H1 (cell line): ENCODE results near the gene TFF2. TPM values are rescaled to one million over a fixed set of nuclear protein-coding genes. Genes with fewer than 3 reads are reported as not detected.

Experiments
- CTCF ChIA-PET: fragments of 300-600 bp; sonication (Branson Sonifier 250); formaldehyde crosslinking; loops from one replicate; lab custom pipeline; 2021; ENCODE audit not compliant: partially characterized antibody; lab: Charles Lee
- POLR2A ChIA-PET: fragments of 300-600 bp; sonication (Branson Sonifier 250); formaldehyde crosslinking; loops from one replicate; lab custom pipeline; 2021; ENCODE audit warnings: inconsistent platforms; ENCODE audit not compliant: partially characterized antibody; lab: Charles Lee
- DNase-seq, 2 experiments: peaks; one replicate each; pipeline versions ENCODE4 v3.0.0 to v3.0.0-alpha.2; 2010 to 2022; ENCODE audit warnings: low spot score in 2 of 2, low read depth in 1 of 2, mixed read lengths in 1 of 2
- FAIRE-seq: peaks from 2 replicates; lab custom pipeline; 2011; peaks lifted over from hg19 to GRCh38; lab: Jason Lieb, UNC
- H2AFZ ChIP-seq: 2 replicates; pipeline ENCODE4 v1.8.1; 2012; ENCODE audit warnings: low read length, inconsistent platforms
- H2AK5ac ChIP-seq: 2 replicates; pipeline ENCODE4 v1.6.1; 2013; ENCODE audit warnings: low read depth, low read length
- H2BK120ac ChIP-seq: replicated peaks from 2 replicates; pipeline ENCODE3; 2013; ENCODE audit warnings: low read depth, low read length, inconsistent platforms
- H2BK12ac ChIP-seq: 2 replicates; pipeline ENCODE4 v1.6.1; 2013; ENCODE audit warnings: low read depth, low read length
- H2BK15ac ChIP-seq: 2 replicates; pipeline ENCODE4 v1.6.1; 2013; ENCODE audit warnings: low read length
- H2BK20ac ChIP-seq: 2 replicates; pipeline ENCODE4 v1.6.1; 2013; ENCODE audit warnings: low read length
- H2BK5ac ChIP-seq: 2 replicates; pipeline ENCODE4 v1.6.1; 2013; ENCODE audit warnings: low read depth, low read length
- H3K14ac ChIP-seq: 2 replicates; pipeline ENCODE4 v1.6.1; 2013; ENCODE audit warnings: inconsistent platforms; ENCODE audit not compliant: insufficient read length
- H3K18ac ChIP-seq: 2 replicates; pipeline ENCODE4 v1.6.1; 2013; ENCODE audit warnings: low read length; ENCODE audit errors: extremely low read depth
- H3K23ac ChIP-seq: 2 replicates; pipeline ENCODE4 v1.6.1; 2013; ENCODE audit warnings: inconsistent platforms; ENCODE audit not compliant: insufficient read length
- H3K23me2 ChIP-seq: 2 replicates; pipeline ENCODE4 v1.6.1; 2013; ENCODE audit warnings: low read depth, low read length
- H3K27ac ChIP-seq: 2 replicates; pipeline ENCODE4 v1.6.1; 2011; ENCODE audit warnings: low read depth, low read length, inconsistent platforms
- H3K27me3 ChIP-seq, 4 experiments: replicated peaks in 1 of 4; 1 replicate in 1 of 4; 2 replicates in 3 of 4; pipeline versions ENCODE4 v1.6.1 to v1.8.1; 2011 to 2013; ENCODE audit warnings: low read length in 3 of 4, mild to moderate bottlenecking in 3 of 4, inconsistent platforms in 2 of 4, mixed read lengths in 2 of 4, moderate library complexity in 1 of 4; ENCODE audit not compliant: control insufficient read depth in 3 of 4, insufficient read depth in 3 of 4; ENCODE audit errors: extremely low read depth in 1 of 4
- H3K36me3 ChIP-seq, 4 experiments: 2 replicates each; pipeline versions ENCODE4 v1.6.1 to v1.8.1; 2011 to 2013; ENCODE audit warnings: mild to moderate bottlenecking in 4 of 4, low read length in 3 of 4, moderate library complexity in 2 of 4, control low read depth in 1 of 4, inconsistent platforms in 1 of 4; ENCODE audit not compliant: insufficient read depth in 4 of 4, control insufficient read depth in 2 of 4
- H3K4ac ChIP-seq: replicated peaks from 2 replicates; pipeline ENCODE3; 2013; ENCODE audit warnings: low read length, low read depth, mixed read lengths, inconsistent platforms; ENCODE audit not compliant: insufficient read length
- H3K4me1 ChIP-seq, 4 experiments: replicated peaks in 1 of 4; 1 replicate in 1 of 4; 2 replicates in 3 of 4; pipeline versions ENCODE4 v1.6.1 to v1.8.1; 2011 to 2013; ENCODE audit warnings: low read length in 3 of 4, inconsistent platforms in 2 of 4, mixed read lengths in 1 of 4; ENCODE audit not compliant: insufficient read depth in 4 of 4, control insufficient read depth in 3 of 4
- H3K4me2 ChIP-seq, 2 experiments: 2 replicates each; pipeline versions ENCODE4 v1.6.1 to v1.8.1; 2011 to 2013; ENCODE audit warnings: low read depth in 2 of 2, low read length in 2 of 2, control low read depth in 1 of 2, inconsistent platforms in 1 of 2, mild to moderate bottlenecking in 1 of 2; ENCODE audit not compliant: insufficient read depth in 1 of 2
- H3K4me3 ChIP-seq, 4 experiments: fragments of 200-600, 300-600 bp in 1 of 4; sonication (generic), shearing (Covaris generic), sonication (Bioruptor Twin) in 1 of 4; 2 replicates each; pipeline versions ENCODE4 v1.5.1 to v1.8.1; 2011 to 2016; ENCODE audit warnings: low read length in 4 of 4, low read depth in 3 of 4, control low read depth in 2 of 4, inconsistent platforms in 2 of 4, mild to moderate bottlenecking in 2 of 4, mixed read lengths in 1 of 4, moderate library complexity in 1 of 4; ENCODE audit not compliant: insufficient read depth in 2 of 4; ENCODE audit errors: extremely low read depth in 1 of 4
- H3K56ac ChIP-seq: replicated peaks from 2 replicates; pipeline ENCODE3; 2013; ENCODE audit warnings: low read depth, mild to moderate bottlenecking, mixed read lengths, low read length, inconsistent platforms; ENCODE audit not compliant: insufficient read length
- H3K79me1 ChIP-seq: 2 replicates; pipeline ENCODE4 v1.6.1; 2013; ENCODE audit warnings: low read depth, low read length, control low read depth
- H3K79me2 ChIP-seq, 2 experiments: 2 replicates each; pipeline versions ENCODE4 v1.6.1 to v1.8.1; 2012 to 2013; ENCODE audit warnings: low read length in 2 of 2, mild to moderate bottlenecking in 2 of 2, inconsistent platforms in 1 of 2; ENCODE audit not compliant: insufficient read depth in 2 of 2, control insufficient read depth in 1 of 2
- H3K9ac ChIP-seq, 4 experiments: replicated peaks in 1 of 4; 1 replicate in 1 of 4; 2 replicates in 3 of 4; pipeline versions ENCODE4 v1.6.1 to v1.8.1; 2011 to 2013; ENCODE audit warnings: low read depth in 3 of 4, low read length in 3 of 4, control low read depth in 2 of 4, mild to moderate bottlenecking in 2 of 4, moderate library complexity in 2 of 4, inconsistent platforms in 1 of 4; ENCODE audit errors: extremely low read depth in 1 of 4
- H3K9me3 ChIP-seq, 2 experiments: 2 replicates each; pipeline versions ENCODE4 v1.6.1 to v1.8.1; 2012 to 2013; ENCODE audit warnings: mild to moderate bottlenecking in 2 of 2, moderate library complexity in 2 of 2, control low read depth in 1 of 2, inconsistent platforms in 1 of 2, low read depth in 1 of 2, low read length in 1 of 2, mixed read lengths in 1 of 2; ENCODE audit not compliant: insufficient read depth in 2 of 2
- H4K20me1 ChIP-seq, 2 experiments: replicated peaks in 1 of 2; 2 replicates each; pipeline versions ENCODE3 to v1.8.1; 2011 to 2013; ENCODE audit warnings: inconsistent platforms in 2 of 2, low read length in 2 of 2, mild to moderate bottlenecking in 1 of 2; ENCODE audit not compliant: insufficient read depth in 2 of 2, control insufficient read depth in 1 of 2
- H4K5ac ChIP-seq: 2 replicates; pipeline ENCODE4 v1.6.1; 2013; ENCODE audit warnings: low read length, low read depth, mixed read lengths, inconsistent platforms; ENCODE audit not compliant: insufficient read length
- H4K8ac ChIP-seq: 2 replicates; pipeline ENCODE4 v1.8.0; 2013; ENCODE audit warnings: mild to moderate bottlenecking, moderate library complexity, low read length, inconsistent platforms; ENCODE audit not compliant: insufficient read depth; ENCODE audit errors: extremely low read depth
- H4K91ac ChIP-seq: replicated peaks from 2 replicates; pipeline ENCODE3; 2013; ENCODE audit warnings: low read length, mixed read lengths, inconsistent platforms; ENCODE audit not compliant: insufficient read length
- ATF3 ChIP-seq: IDR thresholded peaks from 2 replicates; pipeline ENCODE4 v1.6.1; 2011; ENCODE audit warnings: low read depth, mild to moderate bottlenecking, low read length; ENCODE audit not compliant: insufficient read depth
- BACH1 ChIP-seq: IDR thresholded peaks from 2 replicates; pipeline ENCODE4 v1.6.1; 2012; ENCODE audit warnings: low read length, improper control_type of control experiment
- CBX5 ChIP-seq: fragments of 300-800, 300-1000 bp; sonication (generic); IDR thresholded peaks from 2 replicates; pipeline ENCODE4 v1.7.1; 2016; ENCODE audit warnings: antibody characterized with exemption, low read length, low read depth
- CEBPB ChIP-seq: IDR thresholded peaks from 2 replicates; pipeline ENCODE4 v1.6.1; 2012; ENCODE audit warnings: low read depth, low read length
- CTBP2 ChIP-seq: IDR thresholded peaks from 2 replicates; pipeline ENCODE4 v1.7.0; 2011; ENCODE audit warnings: borderline replicate concordance, mild to moderate bottlenecking, moderate library complexity, mixed read lengths, low read length; ENCODE audit not compliant: insufficient read depth, insufficient read length
- EZH2 ChIP-seq: fragments of 200-600 bp; sonication (generic); IDR thresholded peaks from 2 replicates; pipeline ENCODE4 v1.7.1; 2012; ENCODE audit warnings: low read depth, mild to moderate bottlenecking, moderate library complexity, low read length, inconsistent platforms; ENCODE audit not compliant: severe bottlenecking
- HDAC2 ChIP-seq, 2 experiments: fragments of 300-600 bp in 1 of 2; sonication (generic) in 1 of 2; IDR thresholded peaks; 2 replicates each; pipeline ENCODE4 v1.6.1; 2011 to 2012; ENCODE audit warnings: low read depth in 2 of 2, low read length in 2 of 2, mild to moderate bottlenecking in 2 of 2, moderate library complexity in 2 of 2, borderline replicate concordance in 1 of 2, inconsistent platforms in 1 of 2
- KDM1A ChIP-seq: fragments of 200-600, 300-600 bp; sonication (generic); IDR thresholded peaks from 2 replicates; pipeline ENCODE4 v1.7.1; 2016; ENCODE audit warnings: mild to moderate bottlenecking, low read length, borderline replicate concordance
- KDM5A ChIP-seq: fragments of 200-600 bp; IDR thresholded peaks from 2 replicates; pipeline ENCODE4 v1.7.1; 2012; ENCODE audit warnings: mild to moderate bottlenecking, low read length, inconsistent platforms, mixed read lengths
- RNF2 ChIP-seq: fragments of 200-900, 300-1000 bp; sonication (generic); IDR thresholded peaks from 2 replicates; pipeline ENCODE4 v1.7.1; 2016; ENCODE audit warnings: borderline replicate concordance, low read depth, mild to moderate bottlenecking, antibody characterized with exemption, low read length; ENCODE audit not compliant: poor library complexity, severe bottlenecking; ENCODE audit errors: missing control alignments
- TAF7 ChIP-seq: optimal IDR thresholded peaks from 2 replicates; pipeline ENCODE3; 2011; ENCODE audit warnings: low read depth, mild to moderate bottlenecking, inconsistent platforms, low read length, moderate library complexity, borderline replicate concordance
- TCF12 ChIP-seq: IDR thresholded peaks from 2 replicates; pipeline ENCODE4 v1.6.1; 2011; ENCODE audit warnings: low read depth, mild to moderate bottlenecking, low read length
- WGBS, 2 experiments: shearing (Covaris generic) in 1 of 2; methylation state at CpG; one replicate each; pipeline versions ENCODE4 v1.1.6 to v1.1.7; 2013 to 2015; ENCODE audit warnings: low lambda C conversion rate in 2 of 2, mixed read lengths in 2 of 2, inconsistent platforms in 1 of 2, low coverage in 1 of 2, missing lambda C conversion rate in 1 of 2; ENCODE audit not compliant: insufficient replicate concordance in 2 of 2, insufficient coverage in 1 of 2, insufficient read length in 1 of 2; ENCODE audit errors: extremely low coverage in 1 of 2, missing lambda C conversion rate in 1 of 2; 5-methylcytosine and 5-hydroxymethylcytosine counted together
- polyA plus RNA-seq, 7 experiments: library from polyadenylated mRNA; depleted of rRNA in 3 of 7; stranded (reverse) in 5 of 7; unstranded in 2 of 7; fragments of >200 nt in 5 of 7; fragments of 200-250 nt in 2 of 7; gene quantifications; 1 replicate in 5 of 7; 2 replicates in 1 of 7; 4 replicates in 1 of 7; pipeline versions ENCODE4 v1.2.1 to v1.2.3, GENCODE V29; 2011 to 2013; ENCODE audit warnings: missing spikeins in 2 of 7, mixed read lengths in 2 of 7
- total RNA-seq: library from RNA; stranded (reverse); fragmentation: NEBNext Ultra II Directional; extraction: Animal tissue kit (Norgen Biotek cat#: 25700); gene quantifications from 2 replicates; pipeline ENCODE4 v1.2.1, GENCODE V29; 2021

The TFF2 gene
- total and polyA plus RNA-seq, 2 of the 8 experiments (the other 6 are each of a cell fraction or from before 2014, with no cell fraction given), result not detected

DNA sequence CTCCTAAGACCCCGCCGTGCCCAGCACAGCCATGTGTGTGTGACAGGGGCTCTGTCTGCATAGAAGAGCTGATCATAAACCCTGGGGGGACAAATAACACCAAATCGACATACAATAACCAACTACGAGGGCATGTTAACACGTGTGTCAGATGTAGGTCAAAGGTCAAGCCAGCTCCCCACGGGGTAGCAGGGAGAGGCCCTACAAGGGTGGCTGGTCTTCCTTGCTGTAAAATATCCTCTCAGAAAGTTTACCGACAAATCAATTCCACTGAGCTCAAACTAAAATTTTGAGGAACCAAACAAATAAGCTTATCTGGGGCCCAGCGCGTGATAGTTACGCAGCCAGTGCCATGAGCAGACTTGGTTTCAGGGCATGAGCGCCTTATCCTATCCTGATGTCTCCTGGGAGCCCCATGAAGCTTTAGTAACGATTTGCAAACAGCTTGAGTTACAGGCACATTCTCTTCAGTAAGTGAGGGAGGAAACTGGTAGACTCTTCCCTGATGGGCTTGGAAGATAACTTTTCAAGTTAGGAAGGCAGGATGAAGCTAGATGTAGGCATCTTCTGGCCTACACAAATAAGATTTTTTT, 47.7 kb upstream of the TFF2 start:
- Histone ChIP-seq H3K27ac (no peak overlapping the region), H4K20me1 (no peaks in the 10 kb centered on the region), H3K56ac (no peak overlapping the region), H2BK120ac (no peak overlapping the region), H2BK20ac (no peak overlapping the region), H2AFZ (no peak overlapping the region), H2BK15ac (no peak overlapping the region), H4K8ac (no peak overlapping the region), H3K79me1 (no peaks in the 10 kb centered on the region), H3K23ac (no peak overlapping the region), H4K5ac (no peak overlapping the region), H3K27me3 (no peaks in the 10 kb centered on the region), H2AK5ac (no peak overlapping the region), H3K9me3 (peaks cover 3 to 7% of the 10 kb centered on the region in 2 experiments; a peak in 2 of 4 replicates), H3K4me1 (peaks cover 0 to 4% (median 0%) of the 10 kb centered on the region in 4 experiments; a peak in 1 of 7 replicates), H2BK12ac (no peak overlapping the region), H3K23me2 (no peaks in the 10 kb centered on the region), H3K79me2 (no peaks in the 10 kb centered on the region), H3K4me2 (no peak overlapping the region), H3K18ac (no peak overlapping the region), H3K4me3 (no peak overlapping the region), H2BK5ac (no peak overlapping the region), H4K91ac (no peak overlapping the region), H3K9ac (no peak overlapping the region), H3K4ac (no peak overlapping the region), H3K36me3 (no peaks in the 10 kb centered on the region), H3K14ac (no peak overlapping the region)
- WGBS, 2 experiments, result 86% methylated on average over 12 of the region's 12 CpGs; no CpG with 5 or more reads in 1 of the 2 experiments
- DNase-seq, result no peak
- FAIRE-seq, result no peak
- ChIA-PET POLR2A (no interaction called here), CTCF (interaction anchor here (0.6 to 2.1 kb wide), 11 partner anchors 9 to 989 kb away, joined by 3 to 7 read pairs (median 3); no protein-coding TSS in a partner anchor)
- no peak for TF ChIP-seq CBX5
- no peak for TF ChIP-seq RNF2
- TF ChIP-seq TAF7, result no peak
- no peak for TF ChIP-seq CTBP2
- no peak for TF ChIP-seq KDM1A
- no peak for TF ChIP-seq CEBPB
- TF ChIP-seq ATF3, result no peak
- no peak for TF ChIP-seq HDAC2 (IDR thresholded peaks at IDR 0.05; ENCODE audit: borderline replicate concordance in 1 of 2, low read depth in 2 of 2, low read length in 2 of 2)
- TF ChIP-seq TCF12, result no peak
- no peak for TF ChIP-seq EZH2
- TF ChIP-seq KDM5A, result no peak
- no peak for TF ChIP-seq BACH1
